Measurements from ENCODE around the gene LRRC40. TPM values are rescaled to one million over a fixed set of nuclear protein-coding genes. Genes with fewer than 3 reads are reported as not detected.

Gene LRRC40
- total and polyA plus RNA-seq, 2 experiments from 2014 or later: 19.4 to 21.0 TPM

GRCh38 chr1:70169018-70169839 lies 36.1 kb downstream of the LRRC40 start:
- no peaks in the 10 kb centered on the region for H3K4me1 ChIP-seq (ENCODE audit: low read depth)
- H3K4me3 ChIP-seq: no peak overlapping the region
- H3K9me3 ChIP-seq (ENCODE audit: low read depth): no peaks in the 10 kb centered on the region
- TF ChIP-seq, protein P1, sequence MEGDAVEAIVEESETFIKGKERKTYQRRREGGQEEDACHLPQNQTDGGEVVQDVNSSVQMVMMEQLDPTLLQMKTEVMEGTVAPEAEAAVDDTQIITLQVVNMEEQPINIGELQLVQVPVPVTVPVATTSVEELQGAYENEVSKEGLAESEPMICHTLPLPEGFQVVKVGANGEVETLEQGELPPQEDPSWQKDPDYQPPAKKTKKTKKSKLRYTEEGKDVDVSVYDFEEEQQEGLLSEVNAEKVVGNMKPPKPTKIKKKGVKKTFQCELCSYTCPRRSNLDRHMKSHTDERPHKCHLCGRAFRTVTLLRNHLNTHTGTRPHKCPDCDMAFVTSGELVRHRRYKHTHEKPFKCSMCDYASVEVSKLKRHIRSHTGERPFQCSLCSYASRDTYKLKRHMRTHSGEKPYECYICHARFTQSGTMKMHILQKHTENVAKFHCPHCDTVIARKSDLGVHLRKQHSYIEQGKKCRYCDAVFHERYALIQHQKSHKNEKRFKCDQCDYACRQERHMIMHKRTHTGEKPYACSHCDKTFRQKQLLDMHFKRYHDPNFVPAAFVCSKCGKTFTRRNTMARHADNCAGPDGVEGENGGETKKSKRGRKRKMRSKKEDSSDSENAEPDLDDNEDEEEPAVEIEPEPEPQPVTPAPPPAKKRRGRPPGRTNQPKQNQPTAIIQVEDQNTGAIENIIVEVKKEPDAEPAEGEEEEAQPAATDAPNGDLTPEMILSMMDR (IDR thresholded peaks at IDR 0.05; ENCODE audit: low read depth, low read length): no peak
- H3K27me3 ChIP-seq: no peaks in the 10 kb centered on the region
- DNase-seq (ENCODE audit: low read depth in 1 of 2, low spot score in 1 of 2): no peak
- peaks cover 6% of the 10 kb centered on the region for H3K36me3 ChIP-seq
- H3K27ac ChIP-seq: no peak overlapping the region

DNA sequence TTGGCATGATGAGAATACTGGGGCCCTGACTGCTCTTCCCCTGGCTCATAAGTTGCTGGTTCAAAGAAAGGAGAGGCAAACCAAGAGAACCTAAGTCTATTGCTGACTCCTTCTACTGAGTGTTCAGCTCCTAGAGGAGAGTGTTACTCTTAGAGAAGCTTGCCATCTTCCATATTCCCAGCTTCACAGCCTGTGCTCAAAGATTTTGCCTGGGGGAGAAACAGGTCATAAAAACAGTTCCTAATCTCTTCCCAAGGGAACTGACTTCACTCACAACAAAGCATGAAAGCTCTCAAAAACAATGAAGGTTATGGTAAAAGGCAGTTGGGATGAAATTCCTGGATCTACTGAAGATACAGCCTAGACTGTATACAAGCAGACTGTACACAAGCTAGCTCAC lies 37.1 kb downstream of the LRRC40 start:
- Histone ChIP-seq H3K36me3 (peaks cover 5% of the 10 kb centered on the region), H3K27me3 (no peaks in the 10 kb centered on the region), H3K27ac (no peak overlapping the region), H3K4me1 (ENCODE audit: low read depth) (no peaks in the 10 kb centered on the region), H3K4me3 (no peak overlapping the region), H3K9me3 (ENCODE audit: low read depth) (no peaks in the 10 kb centered on the region)
- TF ChIP-seq, protein P1 (IDR thresholded peaks at IDR 0.05; ENCODE audit: low read depth, low read length): no peak
- DNase-seq (ENCODE audit: low read depth in 1 of 2, low spot score in 1 of 2): no peak

GRCh38 chr1:70164350-70164749 lies 41.0 kb downstream of the LRRC40 start:
- no peaks in the 10 kb centered on the region for H3K9me3 ChIP-seq (ENCODE audit: low read depth)
- H3K4me3 ChIP-seq: no peak overlapping the region
- H3K27me3 ChIP-seq: no peaks in the 10 kb centered on the region
- H3K36me3 ChIP-seq: no peaks in the 10 kb centered on the region
- no peak overlapping the region for H3K27ac ChIP-seq
- TF ChIP-seq, protein P1 (IDR thresholded peaks at IDR 0.05; ENCODE audit: low read depth, low read length): no peak
- H3K4me1 ChIP-seq (ENCODE audit: low read depth): no peaks in the 10 kb centered on the region
- no peak for DNase-seq (ENCODE audit: low read depth in 1 of 2, low spot score in 1 of 2)

GRCh38 chr1:70156529-70157120 lies 48.8 kb downstream of the LRRC40 start:
- Histone ChIP-seq H3K27ac (no peak overlapping the region), H3K4me1 (ENCODE audit: low read depth) (no peaks in the 10 kb centered on the region), H3K27me3 (no peaks in the 10 kb centered on the region), H3K36me3 (peaks cover 3% of the 10 kb centered on the region), H3K4me3 (no peak overlapping the region), H3K9me3 (ENCODE audit: low read depth) (no peaks in the 10 kb centered on the region)
- no peak for DNase-seq (ENCODE audit: low read depth in 1 of 2, low spot score in 1 of 2)
- TF ChIP-seq, protein P1 (IDR thresholded peaks at IDR 0.05; ENCODE audit: low read depth, low read length): no peak

DNA sequence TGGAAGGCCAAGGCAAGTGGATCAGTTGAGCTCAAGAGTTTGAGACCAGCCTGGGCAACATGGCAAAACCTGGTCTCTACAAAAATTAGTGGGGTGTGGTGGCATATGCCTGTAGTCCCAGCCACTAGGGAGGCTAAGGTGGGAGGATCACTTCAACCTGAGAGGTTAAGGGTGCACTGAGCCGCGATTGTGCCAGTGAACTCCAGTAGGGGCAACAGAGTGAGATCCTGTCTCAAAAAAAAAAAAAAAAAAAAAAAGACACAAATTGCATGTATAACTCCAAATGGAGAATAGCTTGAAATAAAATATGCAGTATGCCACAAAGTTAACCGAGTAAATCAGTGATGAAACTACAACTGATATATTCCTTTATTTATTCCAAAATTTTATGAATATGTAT lies 51.6 kb downstream of the LRRC40 start:
- TF ChIP-seq, protein P1 (IDR thresholded peaks at IDR 0.05; ENCODE audit: low read depth, low read length): no peak
- peaks cover 3% of the 10 kb centered on the region for H3K36me3 ChIP-seq

More for the DNA sequence above, 51.6 kb downstream of the LRRC40 start:
- DNase-seq (ENCODE audit: low read depth in 1 of 2, low spot score in 1 of 2): no peak
- Histone ChIP-seq H3K4me1 (ENCODE audit: low read depth) (no peaks in the 10 kb centered on the region), H3K4me3 (no peak overlapping the region), H3K27me3 (no peaks in the 10 kb centered on the region), H3K27ac (no peak overlapping the region), H3K9me3 (ENCODE audit: low read depth) (no peaks in the 10 kb centered on the region)
